NOMO-1 (cell line): Measurements from ENCODE around the gene IL2RA.
"Not testable (repeated sequence)": the region's sequence is repeated elsewhere in the genome, so short reads cannot be mapped to it uniquely, and the experiment has no call there.

Experiments
- DNase-seq, 2 experiments: peaks; one replicate each; lab custom pipeline; 2025; ENCODE audit not compliant: unreplicated experiment in 2 of 2; lab: John Stamatoyannopoulos, UW

IL2RA gene

DNA sequence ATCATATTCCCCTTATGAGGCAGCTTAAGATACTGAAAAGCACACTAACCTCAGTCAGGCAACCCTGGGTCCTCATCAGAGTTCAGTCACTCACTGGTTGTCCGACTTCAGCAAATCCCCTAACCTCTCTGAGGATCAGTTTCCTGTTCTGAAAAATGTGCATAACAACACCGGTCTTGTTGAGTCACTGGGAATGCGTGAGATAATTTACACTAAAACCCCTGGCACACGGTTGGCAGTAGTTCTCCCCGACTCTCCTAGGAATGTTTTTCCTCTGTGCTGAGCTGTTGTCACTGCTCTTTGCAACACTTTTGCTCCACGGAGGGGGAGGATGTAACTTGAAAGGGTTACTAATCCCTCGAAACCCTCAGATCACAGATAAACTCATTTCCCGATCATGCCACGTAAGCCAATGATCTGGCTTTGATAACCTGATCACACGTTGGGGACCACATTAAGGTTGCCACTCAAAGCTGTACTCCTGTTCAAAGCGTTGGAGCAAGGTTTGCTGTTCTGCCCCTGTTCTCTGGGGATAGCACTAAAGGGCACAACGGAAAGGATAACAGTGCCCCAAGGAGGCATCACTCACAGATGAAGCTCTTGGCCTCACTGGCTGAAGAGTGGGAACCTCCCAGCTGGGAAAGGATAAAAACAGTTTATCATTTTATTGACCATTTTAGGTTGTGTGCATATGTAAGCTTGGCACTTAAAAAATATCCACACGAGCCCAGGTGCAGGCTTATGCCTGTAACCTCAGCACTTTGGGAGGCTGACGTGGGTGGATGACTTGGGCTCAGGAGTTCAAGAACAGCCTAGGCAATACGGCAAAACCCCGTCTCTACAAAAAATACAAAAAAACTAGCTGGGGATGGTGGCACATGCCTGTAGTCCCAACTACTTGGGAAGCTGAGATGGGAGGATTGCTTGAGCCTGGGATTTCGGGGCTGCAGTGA, 21.6 kb upstream of the IL2RA start:
- DNase-seq: no peak

DNA sequence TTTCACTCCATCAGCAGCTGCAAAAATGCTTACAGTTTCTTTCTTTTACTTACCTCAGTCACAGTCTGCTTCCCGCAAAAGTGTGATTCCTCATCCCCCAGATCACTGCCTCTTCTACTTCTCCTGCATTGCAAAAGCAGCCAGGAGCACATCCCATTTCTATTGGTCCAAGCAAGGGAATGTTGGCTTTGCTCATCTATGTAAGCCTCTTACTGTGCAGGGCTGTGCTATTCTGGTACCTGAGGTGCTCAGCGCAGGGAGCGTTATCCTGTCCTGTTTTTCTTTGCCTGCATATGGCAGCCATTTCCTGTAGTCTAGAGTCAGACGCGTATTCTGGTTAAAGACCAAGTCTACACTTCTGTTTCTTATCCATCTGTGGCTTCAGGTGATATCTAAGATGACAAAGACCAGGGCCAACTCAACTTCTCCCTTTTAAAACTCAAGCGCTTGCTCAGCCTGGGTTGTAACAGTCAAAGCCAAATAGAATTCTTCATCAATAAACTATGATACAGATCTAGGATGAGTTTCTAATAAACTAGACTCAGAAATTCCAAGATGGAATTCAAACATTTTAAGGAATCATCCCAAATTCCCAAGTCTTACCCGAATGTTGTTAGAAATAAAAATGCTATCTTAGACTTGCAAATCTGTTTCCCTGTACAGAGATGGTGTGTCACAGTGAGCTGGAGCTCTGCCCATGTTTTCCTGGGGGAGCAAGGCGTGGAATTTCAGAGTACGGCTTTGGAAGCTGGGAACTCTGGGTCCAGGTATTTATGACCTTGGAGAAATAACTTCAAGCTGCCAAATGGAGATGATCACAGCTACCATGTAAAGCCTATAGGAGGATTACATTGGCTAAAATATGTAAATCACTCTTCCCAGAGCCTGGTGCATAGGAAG, 20.6 kb upstream of the IL2RA start:
- DNase-seq: no peak

DNA sequence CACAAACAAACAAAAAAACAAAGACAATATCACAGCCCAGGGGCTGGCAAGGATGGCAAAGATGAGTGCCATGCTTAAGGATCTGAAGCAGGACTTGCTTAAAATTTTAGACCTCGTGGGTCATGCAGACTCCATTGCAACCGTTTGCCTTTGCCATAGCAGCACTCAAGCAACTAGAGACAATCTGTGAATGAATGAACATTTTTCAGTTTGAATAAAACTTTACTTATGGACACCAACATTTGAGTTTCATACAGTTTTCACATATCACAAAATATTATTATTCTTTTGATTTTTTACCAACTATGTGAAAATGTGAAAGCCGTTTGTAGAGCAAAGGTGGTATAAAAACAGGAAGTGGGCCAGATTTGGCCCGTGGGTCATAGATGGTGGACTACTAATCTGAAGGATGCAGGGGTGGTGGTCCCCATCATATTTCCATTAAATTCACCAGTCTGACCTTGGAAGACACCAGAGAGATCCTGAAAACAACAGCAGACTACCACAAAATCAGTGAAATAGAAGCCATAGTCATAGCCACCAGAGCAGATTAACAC, 18.3 kb upstream of the IL2RA start:
- no peak for DNase-seq

- DNase-seq: no peak
Measured at GRCh38 chr10:6079044-6079443, 16.9 kb upstream of the IL2RA start.

- DNase-seq: no peak
Measured at GRCh38 chr10:6077071-6077675, 15.0 kb upstream of the IL2RA start.

DNA sequence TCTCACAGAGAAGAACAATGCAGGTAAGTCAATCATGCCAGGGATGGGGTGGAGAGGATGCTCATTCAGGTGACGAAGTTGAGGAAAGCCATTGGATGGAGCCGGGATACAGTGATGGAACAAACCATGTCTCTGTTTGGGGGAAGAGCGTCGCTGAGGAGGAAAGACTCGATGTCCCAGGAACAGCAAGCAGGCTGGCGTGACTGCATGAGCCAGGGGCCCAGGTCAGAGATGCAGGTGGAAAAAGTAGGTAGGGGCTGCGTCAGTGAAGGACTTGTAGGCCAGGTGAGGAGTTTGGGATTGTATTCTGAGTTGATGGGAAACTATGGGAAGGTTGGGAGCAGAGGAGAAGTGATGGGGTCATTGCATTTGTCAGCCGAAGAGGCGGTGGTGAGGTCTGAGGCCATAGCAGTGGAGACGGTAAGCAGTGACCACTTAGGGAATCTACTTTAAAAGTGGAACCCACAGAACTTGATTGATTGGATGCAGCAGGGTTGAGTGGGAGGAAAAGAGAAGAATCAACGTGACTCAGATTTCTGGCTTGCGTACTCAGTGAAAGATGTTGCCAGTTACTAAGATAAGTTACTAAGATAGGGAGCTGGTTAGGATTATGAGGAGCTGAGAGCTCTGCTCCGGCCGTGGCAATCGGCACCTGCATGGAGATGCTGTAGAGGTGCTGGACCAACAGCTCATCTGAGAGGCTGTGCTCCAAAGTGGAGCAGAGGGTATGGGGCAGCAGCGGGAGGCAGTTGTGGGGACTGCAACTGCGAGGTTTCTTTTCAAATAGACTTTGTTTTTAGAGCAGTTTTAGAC, 12.5 kb upstream of the IL2RA start:
- DNase-seq: no peak

GRCh38 chr10:6072215-6072934, 10.2 kb upstream of the IL2RA start:
- no peak for DNase-seq

DNA sequence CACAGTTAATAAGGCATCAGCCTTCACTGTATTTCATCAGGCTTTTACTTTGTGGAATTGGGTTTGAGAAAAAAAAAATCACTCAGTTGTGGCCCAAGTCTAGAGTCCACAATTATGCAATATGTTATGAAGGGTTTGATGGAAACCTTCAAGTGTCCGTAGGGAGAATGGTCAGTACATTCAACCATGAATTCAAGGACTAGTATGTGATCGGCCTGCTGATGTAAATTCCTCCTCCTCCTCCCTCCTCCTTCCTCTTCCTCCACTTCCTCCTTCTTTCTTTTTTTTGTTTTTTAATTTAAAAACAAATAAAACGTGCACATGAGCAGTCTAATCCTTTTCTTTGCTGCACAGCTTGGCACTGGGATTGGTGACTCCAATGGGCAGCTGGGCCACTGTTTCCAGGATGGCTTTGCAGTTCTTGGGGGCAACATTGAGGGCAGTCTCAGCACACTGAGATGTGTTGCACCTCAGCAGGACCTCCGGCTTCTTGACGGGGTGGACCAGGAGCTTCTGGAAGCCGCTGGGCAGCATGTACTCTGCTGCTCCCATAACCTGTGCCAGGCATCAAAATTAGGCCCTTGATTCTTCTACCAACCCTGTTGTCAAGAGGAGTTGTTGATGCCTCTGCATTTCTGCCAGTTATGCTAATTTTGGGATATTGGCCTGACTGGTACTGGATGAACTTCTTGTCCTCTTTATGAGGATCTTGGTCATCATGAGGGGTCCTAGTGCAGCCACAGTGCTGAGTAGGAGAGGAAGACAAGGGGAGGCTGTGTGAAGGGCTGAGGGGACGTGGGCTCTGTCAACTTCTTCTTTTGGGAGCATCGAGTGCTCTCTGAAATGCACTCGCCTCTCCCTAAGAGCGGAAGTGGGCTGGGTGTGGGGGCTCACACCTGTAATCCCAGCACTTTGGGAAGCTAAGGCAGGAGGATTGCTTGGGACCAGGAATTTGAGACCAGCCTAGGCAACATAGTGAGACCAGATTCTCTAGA, 9.3 kb upstream of the IL2RA start:
- DNase-seq: no peak

- DNase-seq: no peak
Measured at GRCh38 chr10:6070660-6071059, 8.5 kb upstream of the IL2RA start.

- no peak for DNase-seq
Measured at GRCh38 chr10:6069081-6069931, 7.1 kb upstream of the IL2RA start.

DNA sequence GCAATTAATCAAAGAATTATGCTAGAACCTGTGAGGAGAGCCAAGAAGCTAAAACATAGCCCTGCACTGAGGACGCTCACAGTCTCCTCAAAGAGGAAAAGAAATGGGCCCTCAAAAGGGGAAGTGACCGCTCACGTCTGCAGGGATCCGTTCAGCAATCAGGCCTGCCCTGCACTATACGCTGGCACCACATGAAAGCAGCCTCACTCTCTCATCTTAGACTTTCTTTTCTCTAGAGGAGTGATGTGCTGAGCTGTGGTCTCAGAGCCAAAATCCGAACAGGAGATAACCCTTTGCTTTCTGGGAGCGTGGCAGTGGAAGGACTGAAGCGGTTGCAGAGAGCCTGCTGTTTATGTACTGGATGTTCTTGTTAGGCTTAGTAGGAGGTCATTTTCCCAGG, 6.3 kb upstream of the IL2RA start:
- peak; percentile 74 to 91 for DNase-seq

GRCh38 chr10:6068006-6068405, 5.8 kb upstream of the IL2RA start:
- no peak for DNase-seq

- DNase-seq: no peak
Measured at GRCh38 chr10:6067457-6067856, 5.3 kb upstream of the IL2RA start.

- peak; percentile 23 to 34 for DNase-seq
Measured at GRCh38 chr10:6065835-6066234, 3.7 kb upstream of the IL2RA start.

DNA sequence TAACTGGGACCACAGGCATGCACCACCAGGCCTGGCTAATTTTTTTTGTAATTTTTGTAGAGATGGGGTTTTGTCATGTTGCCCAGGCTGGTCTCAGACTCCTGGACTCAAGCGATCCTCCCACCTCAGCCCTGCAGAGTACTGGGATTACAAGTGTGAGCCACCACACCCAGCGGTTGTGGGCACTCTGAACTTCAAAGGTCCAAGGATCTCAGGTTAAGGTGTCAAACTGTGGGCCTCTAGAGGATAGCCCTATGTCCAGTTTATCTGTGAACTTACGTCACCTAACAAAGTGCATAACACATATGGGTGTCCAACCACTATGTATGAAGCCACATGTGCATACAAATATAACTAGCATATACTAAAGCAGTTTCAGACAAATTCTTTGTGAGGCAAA, 3.2 kb upstream of the IL2RA start:
- no peak for DNase-seq

DNA sequence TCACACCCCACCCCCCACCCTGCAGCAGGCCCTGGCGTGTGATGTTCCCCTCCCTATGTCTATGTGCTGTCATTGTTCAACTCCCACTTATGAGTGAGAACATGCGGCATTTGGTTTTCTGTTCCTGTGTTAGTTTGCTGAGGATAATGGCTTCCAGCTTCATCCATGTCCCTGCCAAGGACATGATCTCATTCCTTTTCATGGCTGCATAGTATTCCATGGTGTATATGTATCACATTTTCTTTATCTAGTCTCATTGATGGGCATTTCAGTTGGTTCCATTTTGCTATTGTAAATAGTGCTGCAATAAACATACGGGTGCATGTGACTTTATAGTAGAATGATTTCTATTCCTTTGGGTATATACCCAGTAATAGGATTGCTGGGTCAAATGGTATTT, 2.6 kb upstream of the IL2RA start:
- not testable (repeated sequence) for DNase-seq

- no peak for DNase-seq
Measured at GRCh38 chr10:6064119-6064518, 2.0 kb upstream of the IL2RA start.
